ENCODE results near the gene EIF2B2. TPM values are rescaled to one million over a fixed set of nuclear protein-coding genes. Genes with fewer than 3 reads are reported as not detected.

EIF2B2 gene
- total and polyA plus RNA-seq, 7 donors: 25.2 to 45.5 (median 35.3) TPM

GRCh38 chr14:74981462-74981782 lies 21.3 kb upstream of the EIF2B2 start:
- no peak for TF ChIP-seq POLR2AphosphoS5 (IDR thresholded peaks at IDR 0.05)
- TF ChIP-seq EP300 (IDR thresholded peaks at IDR 0.05): no peak
- no peak for TF ChIP-seq POLR2A (IDR thresholded peaks at IDR 0.05)
- DNase-seq: no peak
- H3K4me1 ChIP-seq: no peaks in the 10 kb centered on the region
- H3K9me3 ChIP-seq: no peaks in the 10 kb centered on the region
- no peak overlapping the region for H3K4me3 ChIP-seq
- no peak overlapping the region for H3K27ac ChIP-seq
- intact Hi-C loops (cut with DNase I): no loop called here
- 88 to 96% methylated on average over 9 of the region's 9 CpGs for WGBS, 2 donors
- H3K27me3 ChIP-seq: no peaks in the 10 kb centered on the region
- no peaks in the 10 kb centered on the region for H3K36me3 ChIP-seq

GRCh38 chr14:74981833-74982232 lies 20.9 kb upstream of the EIF2B2 start:
- WGBS, 2 donors: 85 to 90% methylated on average over 5 of the region's 5 CpGs
- H3K4me1 ChIP-seq: no peaks in the 10 kb centered on the region
- H3K36me3 ChIP-seq: no peaks in the 10 kb centered on the region
- DNase-seq: no peak
- TF ChIP-seq POLR2A (IDR thresholded peaks at IDR 0.05): no peak
- H3K27ac ChIP-seq: no peak overlapping the region
- intact Hi-C loops (cut with DNase I): no loop called here
- H3K9me3 ChIP-seq: no peaks in the 10 kb centered on the region
- no peak overlapping the region for H3K4me3 ChIP-seq
- no peaks in the 10 kb centered on the region for H3K27me3 ChIP-seq

GRCh38 chr14:74982661-74983060 lies 20.1 kb upstream of the EIF2B2 start:
- intact Hi-C loops (cut with DNase I): no loop called here
- WGBS, 2 donors: 87 to 88% methylated on average over 4 of the region's 4 CpGs
- H3K4me1 ChIP-seq: no peaks in the 10 kb centered on the region

GRCh38 chr14:74983343-74983742 lies 19.4 kb upstream of the EIF2B2 start:
- Histone ChIP-seq H3K27ac (no peak overlapping the region), H3K4me1 (no peaks in the 10 kb centered on the region), H3K27me3 (no peaks in the 10 kb centered on the region), H3K9me3 (no peaks in the 10 kb centered on the region), H3K4me3 (no peak overlapping the region), H3K36me3 (no peaks in the 10 kb centered on the region)
- no peak for DNase-seq
- TF ChIP-seq CTCF (IDR thresholded peaks at IDR 0.05) (no peak), POLR2A (IDR thresholded peaks at IDR 0.05) (no peak), EP300 (IDR thresholded peaks at IDR 0.05) (no peak), POLR2AphosphoS5 (IDR thresholded peaks at IDR 0.05) (no peak)
- WGBS, 2 donors: 90 to 93% methylated on average over 1 of the region's 1 CpG
- intact Hi-C loops (cut with DNase I): no loop called here

More at GRCh38 chr14:74982661-74983060, 20.1 kb upstream of the EIF2B2 start:
- Histone ChIP-seq H3K27ac (no peak overlapping the region), H3K4me3 (no peak overlapping the region), H3K27me3 (no peaks in the 10 kb centered on the region), H3K9me3 (no peaks in the 10 kb centered on the region), H3K36me3 (no peaks in the 10 kb centered on the region)
- no peak for DNase-seq
- TF ChIP-seq EP300 (IDR thresholded peaks at IDR 0.05): no peak

GRCh38 chr14:74984236-74985027 lies 18.3 kb upstream of the EIF2B2 start:
- TF ChIP-seq POLR2A (IDR thresholded peaks at IDR 0.05) (no peak), CTCF (IDR thresholded peaks at IDR 0.05) (no peak), POLR2AphosphoS5 (IDR thresholded peaks at IDR 0.05) (no peak), EP300 (IDR thresholded peaks at IDR 0.05) (no peak)
- no peak for DNase-seq
- no peaks in the 10 kb centered on the region for H3K9me3 ChIP-seq
- H3K27ac ChIP-seq: no peak overlapping the region
- no peaks in the 10 kb centered on the region for H3K27me3 ChIP-seq
- no peaks in the 10 kb centered on the region for H3K4me1 ChIP-seq
- no peaks in the 10 kb centered on the region for H3K36me3 ChIP-seq
- H3K4me3 ChIP-seq: no peak overlapping the region
- WGBS, 2 donors: 84 to 89% methylated on average over 16 of the region's 16 CpGs
- intact Hi-C loops (cut with DNase I): no loop called here

GRCh38 chr14:74985028-74985310 lies 17.8 kb upstream of the EIF2B2 start:
- intact Hi-C loops (cut with DNase I): no loop called here
- no peak for DNase-seq
- WGBS, 2 donors: 84 to 93% methylated on average over 10 of the region's 10 CpGs
- Histone ChIP-seq H3K27me3 (no peaks in the 10 kb centered on the region), H3K9me3 (no peaks in the 10 kb centered on the region), H3K36me3 (no peaks in the 10 kb centered on the region), H3K27ac (no peak overlapping the region), H3K4me3 (no peak overlapping the region), H3K4me1 (no peaks in the 10 kb centered on the region)
- no peak for TF ChIP-seq CTCF (IDR thresholded peaks at IDR 0.05)
- no peak for TF ChIP-seq EP300 (IDR thresholded peaks at IDR 0.05)
- no peak for TF ChIP-seq POLR2AphosphoS5 (IDR thresholded peaks at IDR 0.05)
- TF ChIP-seq POLR2A (IDR thresholded peaks at IDR 0.05): no peak
